HG03469 (cell line): ENCODE measurements around the gene SLC23A2.
"Not testable (repeated sequence)": the region's sequence is repeated elsewhere in the genome, so short reads cannot be mapped to it uniquely, and the experiment has no call there.

Experiments used
- ATAC-seq: cut with Tn5 transposase; IDR thresholded peaks from one replicate; pipeline ENCODE4 v1.9.1; 2021; ENCODE audit warnings: mild to moderate bottlenecking, moderate library complexity, moderate number of reproducible peaks; ENCODE audit not compliant: unreplicated experiment

SLC23A2 gene

DNA sequence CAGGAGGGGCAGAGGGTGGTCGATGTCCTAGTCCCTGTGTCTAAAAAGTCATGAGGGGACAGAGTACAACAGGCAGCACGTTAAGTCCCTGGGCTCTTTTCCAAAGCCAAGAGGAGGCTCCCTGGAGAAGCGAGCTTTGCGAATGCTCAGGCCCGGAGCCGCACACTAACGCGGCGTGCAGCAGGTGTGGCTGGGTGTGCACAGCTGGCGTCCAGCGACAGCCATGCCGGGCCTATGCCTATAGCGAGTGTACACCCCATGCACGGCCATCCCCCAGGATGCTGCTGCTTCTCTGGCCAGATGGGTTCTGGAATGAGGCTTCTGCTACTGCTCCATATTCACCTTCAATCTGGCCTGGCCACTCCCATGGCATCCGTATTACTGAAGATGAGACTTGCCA, 148.3 kb downstream of the SLC23A2 start:
- ATAC-seq: no peak

DNA sequence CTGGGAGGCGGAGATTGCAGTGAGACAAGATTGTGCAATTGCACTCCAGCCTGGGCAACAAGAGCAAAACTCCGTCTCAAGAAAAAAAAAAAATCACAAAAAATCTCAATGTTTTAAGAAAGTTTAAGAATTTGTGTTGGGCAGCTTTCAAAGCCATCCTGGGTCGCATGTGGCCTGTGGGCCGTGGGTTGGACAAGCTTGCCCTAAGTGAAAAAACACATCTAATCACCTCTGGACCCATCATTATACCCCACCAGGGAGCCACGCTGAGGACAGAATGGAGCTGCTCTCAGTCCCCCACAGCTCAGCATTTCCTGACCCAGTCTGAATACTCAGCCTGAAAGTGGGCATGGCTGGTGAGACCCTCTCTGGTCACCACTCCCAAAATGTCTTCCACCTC, 150.3 kb downstream of the SLC23A2 start:
- ATAC-seq: no peak

DNA sequence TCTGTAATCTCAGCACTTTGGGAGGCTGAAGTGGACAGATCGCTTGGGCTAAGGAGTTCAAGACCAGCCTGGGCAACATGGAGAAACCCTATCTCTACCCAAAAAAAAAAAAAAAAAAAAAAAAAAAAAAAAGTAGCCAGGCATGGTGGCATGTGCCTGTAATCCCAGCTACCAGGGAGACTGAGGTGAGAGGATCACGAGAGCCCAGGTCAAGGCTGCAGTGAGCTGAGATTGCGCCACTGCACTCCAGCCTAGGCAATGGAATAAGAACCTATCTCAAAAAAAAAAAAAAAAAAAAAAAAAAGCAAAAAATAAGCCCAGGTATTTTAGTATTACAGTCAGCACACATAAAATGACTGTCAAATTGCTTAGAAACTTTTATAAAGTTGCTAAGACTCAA, 152.5 kb downstream of the SLC23A2 start:
- ATAC-seq: not testable (repeated sequence)

- ATAC-seq: no peak
Measured at GRCh38 chr20:4848041-4848440, 153.3 kb downstream of the SLC23A2 start.

DNA sequence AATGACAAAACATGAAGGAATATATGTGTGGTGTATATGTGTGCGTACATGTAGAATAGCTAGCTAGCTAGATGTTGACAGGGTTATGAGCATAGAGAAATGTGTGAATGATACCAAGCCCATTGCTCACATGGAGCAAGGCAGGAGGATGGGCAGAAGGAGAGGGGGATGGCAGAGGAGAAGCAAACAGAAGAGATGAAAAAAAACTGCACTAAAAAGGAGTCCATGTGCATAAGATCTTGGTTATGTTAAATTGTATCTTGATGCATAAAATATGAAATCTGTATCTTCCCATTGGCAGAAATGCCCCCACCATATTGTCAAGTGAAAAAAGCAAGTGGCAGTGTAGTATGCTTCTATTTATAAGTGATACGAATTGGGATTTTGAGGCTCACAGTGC, 154.5 kb downstream of the SLC23A2 start:
- no peak for ATAC-seq

DNA sequence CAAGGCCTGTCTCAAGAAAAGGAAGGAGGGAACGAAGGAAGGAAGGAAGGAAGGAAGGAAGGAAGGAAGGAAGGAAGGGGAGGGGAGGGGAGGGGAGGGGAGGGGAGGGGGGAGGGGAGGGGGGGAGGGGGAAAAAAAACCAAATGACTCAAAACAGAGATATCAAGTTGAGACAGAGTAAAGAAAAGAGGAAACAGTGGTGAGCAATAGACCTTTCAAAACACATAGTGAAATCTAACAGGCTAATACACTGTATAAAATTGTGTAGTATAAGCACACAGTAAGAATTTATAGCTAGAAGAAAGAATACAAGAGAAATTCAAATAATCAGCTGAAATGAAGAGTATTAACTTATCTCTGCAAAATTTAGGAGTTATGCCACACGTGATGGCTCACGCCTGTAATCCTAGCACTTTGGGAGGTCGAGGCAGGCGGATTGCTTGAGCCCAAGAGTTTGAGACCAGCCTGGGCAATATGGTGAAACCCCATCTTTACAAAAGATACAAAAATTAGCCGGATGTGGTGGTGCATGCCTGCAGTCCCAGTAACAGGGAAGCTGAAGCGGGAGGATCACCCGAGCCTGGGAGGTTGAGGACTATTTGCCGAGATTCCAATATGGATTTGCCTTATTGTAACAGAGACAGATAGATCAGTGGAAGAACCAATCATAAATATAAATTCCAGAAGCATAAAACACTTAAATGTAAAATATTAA, 156.4 kb downstream of the SLC23A2 start:
- no peak for ATAC-seq

- ATAC-seq: no peak
Measured at GRCh38 chr20:4844325-4844724, 157.0 kb downstream of the SLC23A2 start.

DNA sequence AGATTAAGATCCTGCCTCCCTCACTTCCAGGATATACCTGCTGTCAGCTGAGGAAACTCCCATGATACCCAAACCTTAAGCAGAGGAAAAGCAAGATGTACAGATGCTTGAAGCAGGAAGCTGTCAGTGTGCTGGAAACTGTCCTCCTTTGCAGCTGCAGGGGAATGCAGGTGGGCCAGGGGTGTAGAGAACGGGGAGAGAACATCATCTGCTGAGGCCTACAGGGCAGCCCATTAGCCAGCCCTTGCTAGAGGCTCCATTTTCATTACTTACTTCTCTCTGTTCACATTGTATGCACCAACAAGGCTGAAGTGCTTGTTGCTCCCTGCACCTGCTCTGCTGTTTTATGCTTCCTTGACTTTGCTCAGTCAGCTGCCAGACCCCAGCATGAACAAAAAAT, 160.5 kb downstream of the SLC23A2 start:
- ATAC-seq: no peak

- no peak for ATAC-seq
Measured at GRCh38 chr20:4838526-4838925, 162.8 kb downstream of the SLC23A2 start.

- no peak for ATAC-seq
Measured at GRCh38 chr20:4837760-4838159, 163.6 kb downstream of the SLC23A2 start.

DNA sequence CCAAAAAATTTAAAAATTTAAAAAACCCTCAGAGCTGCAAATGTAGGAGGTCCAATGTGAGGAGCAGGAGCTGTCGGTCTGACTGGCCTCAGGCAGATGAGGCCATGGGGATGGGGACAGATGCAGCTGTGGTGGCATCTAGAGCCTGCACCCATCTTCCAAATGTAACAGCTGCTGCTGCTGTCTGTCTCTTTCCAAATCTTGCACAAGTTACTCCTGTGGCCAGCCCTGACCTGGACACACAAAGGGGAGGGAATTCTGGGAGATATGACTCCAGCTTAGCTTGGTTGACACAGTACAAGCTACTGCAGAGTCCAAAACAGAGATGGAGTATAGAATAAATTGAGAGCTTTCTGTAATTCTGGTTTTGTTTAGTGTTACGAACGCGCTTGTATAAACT, 164.4 kb downstream of the SLC23A2 start:
- ATAC-seq: no peak

DNA sequence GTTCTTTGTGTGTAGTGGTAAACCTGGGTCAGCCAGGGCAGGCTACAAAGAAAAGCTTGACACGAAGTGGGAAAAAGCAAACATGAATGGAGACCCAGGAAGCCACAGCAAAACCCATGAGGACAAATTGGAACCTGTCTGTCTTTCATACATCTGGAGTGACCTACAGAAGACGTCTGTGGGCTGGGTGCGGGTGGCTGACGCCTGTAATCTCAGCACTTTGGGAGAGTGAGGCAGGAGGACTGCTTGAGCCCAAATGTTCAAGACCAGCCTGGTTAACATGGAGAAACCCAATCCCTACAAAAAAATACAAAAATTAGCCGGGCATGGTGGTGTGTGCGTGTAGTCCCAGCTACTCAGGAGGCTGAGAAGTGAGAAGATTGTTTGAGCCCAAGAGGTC, 164.8 kb downstream of the SLC23A2 start:
- ATAC-seq: no peak

DNA sequence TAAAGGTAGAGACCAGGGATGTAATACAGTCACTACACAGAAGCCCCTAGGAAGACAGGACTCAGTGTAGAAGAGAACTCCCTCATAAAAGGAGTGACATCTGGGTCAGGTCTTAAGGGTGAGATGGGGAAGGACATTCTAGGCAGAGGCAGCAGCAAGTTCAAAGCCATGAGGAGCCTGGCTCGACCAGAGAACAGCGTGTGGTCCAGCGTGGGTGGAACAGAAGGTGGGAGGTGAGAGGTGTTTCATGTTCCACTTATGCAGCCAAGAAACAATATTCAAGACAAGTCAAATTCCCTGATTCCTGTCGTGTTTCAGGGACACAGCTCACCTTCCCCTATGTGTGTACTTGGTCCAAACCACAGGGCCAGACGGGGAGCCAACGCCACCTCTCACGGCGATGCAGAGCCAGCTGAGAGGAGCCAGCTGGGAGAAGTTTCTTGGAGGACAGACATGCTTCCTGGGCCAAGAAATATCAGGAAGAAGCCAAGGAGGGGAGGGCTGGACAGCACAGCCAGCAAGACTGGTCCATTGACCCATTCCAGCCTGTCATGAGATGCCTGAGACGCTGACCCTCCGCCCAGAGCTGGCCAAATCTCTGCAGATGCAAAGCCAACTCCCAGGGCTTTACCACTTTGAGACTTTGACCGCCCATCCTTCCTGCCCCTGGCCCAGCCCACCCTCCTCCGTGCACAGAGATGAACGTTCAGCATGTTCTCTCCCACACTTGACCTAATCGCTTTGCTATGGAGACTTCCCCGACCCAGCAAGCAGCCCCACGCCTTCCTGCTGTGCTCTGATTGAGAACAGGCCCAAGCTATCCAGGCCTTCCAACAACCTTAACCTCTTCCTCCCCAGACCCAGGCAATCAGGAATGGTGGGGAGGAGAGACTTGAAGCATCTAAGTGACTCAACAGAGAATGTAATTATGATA, 165.8 kb downstream of the SLC23A2 start:
- no peak for ATAC-seq

DNA sequence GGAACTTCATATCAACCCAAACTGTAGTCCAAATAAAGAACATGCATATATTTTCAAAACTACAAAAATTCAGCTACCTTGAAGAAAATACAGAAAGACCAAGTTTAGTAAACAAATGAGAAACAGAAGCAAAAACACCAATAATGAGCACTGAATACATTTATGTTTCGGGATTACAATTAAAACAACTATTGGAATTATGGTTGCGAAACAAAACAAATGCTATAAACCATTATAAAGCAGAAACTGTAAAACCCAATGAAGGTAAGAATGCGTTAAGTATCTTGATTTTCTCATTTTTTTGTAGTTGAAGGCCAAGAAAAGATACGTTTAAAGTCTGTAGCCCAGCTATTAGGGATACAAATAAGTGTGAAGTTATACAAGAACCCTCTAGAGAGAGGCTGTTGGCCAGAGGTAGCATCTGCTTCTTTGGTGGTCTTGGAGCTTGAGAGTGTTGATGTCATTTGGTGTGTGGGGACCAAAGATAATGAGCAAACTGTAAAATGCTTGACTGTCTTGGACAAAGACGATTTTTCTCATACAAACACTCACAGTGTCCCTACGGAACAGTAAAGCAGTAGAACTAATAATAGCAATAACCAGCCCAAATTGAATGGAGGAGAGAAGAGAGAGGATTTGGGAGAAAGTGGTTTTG, 168.1 kb downstream of the SLC23A2 start:
- ATAC-seq: no peak

DNA sequence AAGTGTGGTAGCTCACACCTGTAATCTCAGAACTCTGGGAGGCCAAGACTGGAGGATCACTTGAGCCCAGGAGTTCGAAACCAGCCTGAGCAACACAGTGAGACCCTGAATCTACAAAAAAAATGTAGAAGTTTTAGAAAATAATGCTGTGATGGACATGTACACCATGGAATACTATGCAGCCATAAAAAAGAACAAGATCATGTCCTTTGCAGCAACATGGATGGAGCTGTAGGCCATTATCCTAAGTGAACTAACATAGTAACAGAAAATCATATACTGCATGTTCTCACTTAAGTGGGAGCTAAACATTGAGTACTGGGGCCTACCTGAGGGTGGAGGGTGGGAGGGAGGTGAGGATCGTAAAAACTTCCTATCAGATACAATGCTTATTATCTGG, 168.8 kb downstream of the SLC23A2 start:
- ATAC-seq: no peak

DNA sequence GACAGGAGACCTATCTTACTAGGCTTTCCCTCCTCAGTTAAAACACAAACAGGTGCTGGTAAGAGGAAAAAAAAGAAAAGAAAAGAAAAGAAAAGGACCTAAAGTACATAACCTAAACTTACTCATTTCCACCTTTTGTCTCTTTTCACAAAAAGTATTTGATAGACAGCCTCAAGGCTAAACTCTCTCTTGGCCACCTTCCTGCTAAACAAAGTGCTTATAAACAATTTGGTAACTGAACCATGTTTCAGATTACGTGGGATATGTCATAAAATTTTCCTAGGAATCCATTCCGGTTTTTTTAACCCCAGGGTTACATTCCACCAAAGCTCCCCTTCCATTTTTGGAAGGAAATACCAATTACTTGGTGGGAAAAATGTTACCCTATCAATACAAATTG, 170.6 kb downstream of the SLC23A2 start:
- no peak for ATAC-seq

DNA sequence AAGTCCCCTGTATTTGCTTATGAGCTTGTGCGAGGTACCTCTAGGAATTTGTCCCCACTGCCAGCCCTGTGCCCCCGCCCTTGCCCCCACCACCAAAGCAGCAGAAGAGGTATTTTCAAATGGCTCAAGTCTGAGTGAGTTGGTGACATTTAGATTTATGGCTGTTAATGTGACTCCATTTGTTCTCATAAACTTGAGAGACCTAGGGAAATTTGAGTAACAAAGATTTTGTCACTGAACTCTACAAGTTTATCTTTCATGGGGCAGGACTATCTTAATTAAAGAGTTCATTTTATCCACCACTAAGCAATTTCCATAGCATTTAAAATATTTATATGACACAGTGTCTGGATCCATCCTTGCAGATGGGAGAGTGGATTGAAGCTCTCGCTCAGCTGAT, 171.1 kb downstream of the SLC23A2 start:
- no peak for ATAC-seq

- no peak for ATAC-seq
Measured at GRCh38 chr20:4829514-4830215, 171.6 kb downstream of the SLC23A2 start.

- no peak for ATAC-seq
Measured at GRCh38 chr20:4828830-4829513, 172.3 kb downstream of the SLC23A2 start.

DNA sequence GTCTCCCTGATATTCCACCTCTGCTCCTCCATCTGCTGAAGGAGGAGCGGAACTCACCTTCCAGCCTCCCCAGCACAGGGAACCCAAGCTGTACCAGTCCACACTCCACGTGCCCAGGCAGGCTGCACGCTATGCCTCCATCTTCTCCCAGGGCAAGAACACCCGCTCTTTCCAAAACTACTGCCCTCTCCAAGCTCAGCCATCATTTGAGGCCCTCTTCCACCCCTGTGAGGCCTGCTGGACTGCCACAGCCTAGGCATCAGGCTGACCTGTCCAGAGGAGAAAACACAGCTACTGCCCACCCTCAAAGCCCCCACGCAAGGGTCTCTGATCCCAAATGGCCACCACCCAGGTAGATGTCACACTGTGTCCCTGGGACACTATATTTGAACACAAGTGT, 179.7 kb downstream of the SLC23A2 start:
- ATAC-seq: no peak
